Measurements from ENCODE around the gene RNH1.

DNA sequence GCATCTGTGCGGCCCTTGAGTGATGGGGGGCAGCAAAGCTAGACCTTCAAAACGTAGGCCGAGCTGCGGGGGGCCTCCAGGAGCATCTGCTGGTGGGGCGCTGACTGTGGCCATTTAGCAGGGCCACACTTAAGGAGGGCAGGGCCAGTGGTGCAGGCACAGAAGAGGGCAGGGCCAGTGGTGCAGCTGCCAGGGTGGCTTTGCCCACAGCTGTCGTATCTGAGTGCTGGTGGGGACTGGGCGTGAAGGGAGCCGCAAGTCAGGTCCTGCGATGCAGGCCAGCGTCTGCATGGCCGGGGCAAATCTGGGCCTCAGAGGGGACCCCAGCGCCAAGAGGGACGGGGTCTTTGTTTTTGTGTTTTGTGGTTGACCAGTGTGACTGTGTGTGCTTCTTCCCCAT lies 27.7 kb downstream of the RNH1 start:
- TF ChIP-seq, protein P1, sequence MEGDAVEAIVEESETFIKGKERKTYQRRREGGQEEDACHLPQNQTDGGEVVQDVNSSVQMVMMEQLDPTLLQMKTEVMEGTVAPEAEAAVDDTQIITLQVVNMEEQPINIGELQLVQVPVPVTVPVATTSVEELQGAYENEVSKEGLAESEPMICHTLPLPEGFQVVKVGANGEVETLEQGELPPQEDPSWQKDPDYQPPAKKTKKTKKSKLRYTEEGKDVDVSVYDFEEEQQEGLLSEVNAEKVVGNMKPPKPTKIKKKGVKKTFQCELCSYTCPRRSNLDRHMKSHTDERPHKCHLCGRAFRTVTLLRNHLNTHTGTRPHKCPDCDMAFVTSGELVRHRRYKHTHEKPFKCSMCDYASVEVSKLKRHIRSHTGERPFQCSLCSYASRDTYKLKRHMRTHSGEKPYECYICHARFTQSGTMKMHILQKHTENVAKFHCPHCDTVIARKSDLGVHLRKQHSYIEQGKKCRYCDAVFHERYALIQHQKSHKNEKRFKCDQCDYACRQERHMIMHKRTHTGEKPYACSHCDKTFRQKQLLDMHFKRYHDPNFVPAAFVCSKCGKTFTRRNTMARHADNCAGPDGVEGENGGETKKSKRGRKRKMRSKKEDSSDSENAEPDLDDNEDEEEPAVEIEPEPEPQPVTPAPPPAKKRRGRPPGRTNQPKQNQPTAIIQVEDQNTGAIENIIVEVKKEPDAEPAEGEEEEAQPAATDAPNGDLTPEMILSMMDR (IDR thresholded peaks at IDR 0.05; ENCODE audit: low read length): no peak
- TF ChIP-seq EZH2 (optimal IDR thresholded peaks at IDR 0.05; ENCODE audit: low read depth, low read length) (no peak), EZH2phosphoT487 (IDR thresholded peaks at IDR 0.05; ENCODE audit: low read length) (no peak)
